Tibial nerve (tissue), 4 donors: ENCODE results near the gene SOS1. TPM values are rescaled to one million over a fixed set of nuclear protein-coding genes. Genes with fewer than 3 reads are reported as not detected.

Source experiments
- DNase-seq, 2 donors: peaks; one replicate each; pipeline ENCODE4 v3.0.0-alpha.2; 2019; ENCODE audit warnings: low spot score in 2 of 2
- H3K27ac ChIP-seq, 4 donors: fragments of 200-600 bp; sonication (generic) in 3 of 4; one replicate each; pipeline ENCODE4 v1.5.1; 2017 to 2019; ENCODE audit warnings: mild to moderate bottlenecking in 1 of 4
- H3K27me3 ChIP-seq, 2 donors: fragments of 200-600 bp; sonication (generic) in 1 of 2; one replicate each; pipeline versions ENCODE4 v1.5.1 to v1.6.0; 2017 to 2019
- H3K36me3 ChIP-seq, 3 donors: fragments of 200-600 bp; sonication (generic); one replicate each; pipeline ENCODE4 v1.5.1; 2018 to 2019
- H3K4me1 ChIP-seq, 4 donors: fragments of 200-600 bp; sonication (generic) in 3 of 4; one replicate each; pipeline ENCODE4 v1.5.1; 2017 to 2019
- H3K4me3 ChIP-seq, 4 donors: fragments of 200-600 bp; sonication (generic) in 3 of 4; one replicate each; pipeline ENCODE4 v1.5.1; 2017 to 2019; ENCODE audit warnings: mild to moderate bottlenecking in 1 of 4, moderate library complexity in 1 of 4
- H3K9me3 ChIP-seq, 4 donors: fragments of 200-600 bp; sonication (generic) in 3 of 4; one replicate each; pipeline ENCODE4 v1.5.1; 2017 to 2019
- EP300 ChIP-seq, 2 donors: sonication (generic); formaldehyde crosslinking; IDR thresholded peaks; one replicate each; pipeline ENCODE4 v1.6.1; 2017; ENCODE audit warnings: antibody characterized with exemption in 2 of 2, mild to moderate bottlenecking in 1 of 2
- POLR2A ChIP-seq, 2 donors: fragments of 450-650 bp; IDR thresholded peaks; one replicate each; pipeline ENCODE4 v1.6.1; 2017; ENCODE audit warnings: antibody characterized with exemption in 2 of 2, mild to moderate bottlenecking in 2 of 2, moderate library complexity in 2 of 2
- WGBS, 2 donors: methylation state at CpG; one replicate each; pipeline ENCODE4 v1.1.5; 2018; 5-methylcytosine and 5-hydroxymethylcytosine counted together
- total RNA-seq, 4 donors: library from RNA; depleted of rRNA; stranded (reverse); fragments of >200 nt; gene quantifications; one replicate each; pipeline ENCODE4 v1.1.0, GENCODE V29; 2016
- TF ChIP-seq, protein P1 (sequence below), 5 experiments: fragments of 200-600 bp in 3 of 5; fragments of 450-650 bp in 2 of 5; sonication (generic) in 3 of 5; IDR thresholded peaks; one replicate each; pipeline ENCODE4 v1.5.1; 2016 to 2019; ENCODE audit warnings: antibody characterized with exemption in 5 of 5, mild to moderate bottlenecking in 3 of 5, moderate library complexity in 2 of 5

SOS1 gene
- total RNA-seq, 4 donors from 2014 or later, result 18.6 to 27.3 (median 23.4) TPM

DNA sequence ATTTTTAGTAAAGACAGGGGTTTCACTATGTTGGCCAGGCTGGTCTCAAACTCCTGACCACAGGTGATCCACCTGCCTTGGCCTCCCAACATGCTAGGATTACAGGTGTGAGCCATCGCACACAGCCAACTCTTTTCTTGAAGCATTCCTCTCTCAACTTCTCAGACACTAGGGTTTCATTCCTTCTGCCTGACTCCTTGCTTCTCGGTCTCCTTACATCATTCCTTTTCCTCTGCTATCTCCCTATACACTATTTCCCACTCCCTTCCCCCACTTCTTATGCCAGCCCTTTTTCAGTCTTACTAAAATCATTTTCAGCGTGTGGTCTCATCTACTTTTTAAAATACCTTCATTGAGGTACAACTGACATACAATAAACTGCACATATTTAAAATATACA, 6.1 kb downstream of the SOS1 start:
- Histone ChIP-seq H3K36me3 (peaks cover 0 to 13% (median 0%) of the 10 kb centered on the region in 3 donors), H3K4me3 (no peak overlapping the region), H3K9me3 (no peaks in the 10 kb centered on the region), H3K4me1 (peaks cover 0 to 55% (median 24%) of the 10 kb centered on the region in 4 donors), H3K27ac (no peak overlapping the region), H3K27me3 (no peaks in the 10 kb centered on the region)
- no peak for DNase-seq
- WGBS, 2 donors, result 93 to 95% methylated on average over 3 of the region's 3 CpGs
- TF ChIP-seq, protein P1, sequence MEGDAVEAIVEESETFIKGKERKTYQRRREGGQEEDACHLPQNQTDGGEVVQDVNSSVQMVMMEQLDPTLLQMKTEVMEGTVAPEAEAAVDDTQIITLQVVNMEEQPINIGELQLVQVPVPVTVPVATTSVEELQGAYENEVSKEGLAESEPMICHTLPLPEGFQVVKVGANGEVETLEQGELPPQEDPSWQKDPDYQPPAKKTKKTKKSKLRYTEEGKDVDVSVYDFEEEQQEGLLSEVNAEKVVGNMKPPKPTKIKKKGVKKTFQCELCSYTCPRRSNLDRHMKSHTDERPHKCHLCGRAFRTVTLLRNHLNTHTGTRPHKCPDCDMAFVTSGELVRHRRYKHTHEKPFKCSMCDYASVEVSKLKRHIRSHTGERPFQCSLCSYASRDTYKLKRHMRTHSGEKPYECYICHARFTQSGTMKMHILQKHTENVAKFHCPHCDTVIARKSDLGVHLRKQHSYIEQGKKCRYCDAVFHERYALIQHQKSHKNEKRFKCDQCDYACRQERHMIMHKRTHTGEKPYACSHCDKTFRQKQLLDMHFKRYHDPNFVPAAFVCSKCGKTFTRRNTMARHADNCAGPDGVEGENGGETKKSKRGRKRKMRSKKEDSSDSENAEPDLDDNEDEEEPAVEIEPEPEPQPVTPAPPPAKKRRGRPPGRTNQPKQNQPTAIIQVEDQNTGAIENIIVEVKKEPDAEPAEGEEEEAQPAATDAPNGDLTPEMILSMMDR (IDR thresholded peaks at IDR 0.05), result no peak
- TF ChIP-seq EP300 (IDR thresholded peaks at IDR 0.05), result no peak
- TF ChIP-seq POLR2A (IDR thresholded peaks at IDR 0.05), result no peak

DNA sequence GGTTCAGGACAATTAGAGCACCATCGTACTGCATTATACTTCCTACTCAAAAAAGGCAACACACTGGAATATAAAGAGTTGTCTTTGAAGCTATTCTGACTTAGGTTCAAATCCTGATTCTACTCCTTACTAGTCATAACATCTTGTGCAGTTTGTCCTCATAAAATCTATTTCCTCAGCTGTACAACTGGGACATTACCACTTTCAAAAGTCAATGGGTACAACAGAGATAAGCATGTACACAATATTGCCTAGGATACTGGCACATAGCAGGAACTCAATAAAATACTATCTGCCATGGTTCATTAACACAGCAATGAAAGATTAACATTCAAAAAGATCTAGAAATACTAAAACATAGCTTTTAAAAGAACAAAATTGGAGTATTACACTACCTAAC, 11.3 kb downstream of the SOS1 start:
- H3K9me3 ChIP-seq, result no peaks in the 10 kb centered on the region
- WGBS, 2 donors, result 85 to 91% methylated on average over 1 of the region's 1 CpG
- no peak overlapping the region for H3K27ac ChIP-seq
- TF ChIP-seq, protein P1 (IDR thresholded peaks at IDR 0.05), result no peak
- no peak for TF ChIP-seq POLR2A (IDR thresholded peaks at IDR 0.05)
- TF ChIP-seq EP300 (IDR thresholded peaks at IDR 0.05), result no peak
- no peak overlapping the region for H3K4me3 ChIP-seq
- H3K36me3 ChIP-seq, result peaks cover 0 to 13% (median 0%) of the 10 kb centered on the region in 3 donors
- no peaks in the 10 kb centered on the region for H3K27me3 ChIP-seq
- peaks cover 0 to 41% (median 7%) of the 10 kb centered on the region in 4 donors for H3K4me1 ChIP-seq
- no peak for DNase-seq

DNA sequence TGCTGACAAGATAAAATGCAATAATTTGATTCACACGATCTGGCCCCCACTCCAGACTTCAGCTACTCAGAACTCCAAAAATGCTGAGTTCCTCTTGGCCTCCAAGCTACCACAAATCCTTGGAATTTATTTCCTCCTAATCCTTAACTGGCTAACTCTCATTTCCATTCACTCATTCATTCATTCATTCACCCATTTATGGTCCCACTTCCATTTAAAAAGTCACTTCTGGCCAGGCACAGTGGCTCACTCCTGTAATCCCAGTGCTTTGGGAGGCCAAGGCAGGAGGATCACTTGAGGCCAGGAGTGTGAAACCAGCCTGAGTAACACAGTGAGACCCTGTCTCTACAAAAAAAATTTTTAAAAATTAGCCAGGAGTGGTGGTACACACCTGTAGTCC, 12.5 kb downstream of the SOS1 start:
- peaks cover 0 to 13% (median 0%) of the 10 kb centered on the region in 3 donors for H3K36me3 ChIP-seq
- H3K4me1 ChIP-seq, result peaks cover 0 to 31% (median 7%) of the 10 kb centered on the region in 4 donors
- H3K9me3 ChIP-seq, result no peaks in the 10 kb centered on the region
- 59 to 85% methylated on average over 1 of the region's 1 CpG for WGBS, 2 donors
- TF ChIP-seq POLR2A (IDR thresholded peaks at IDR 0.05) (no peak), EP300 (IDR thresholded peaks at IDR 0.05) (no peak)
- TF ChIP-seq, protein P1 (IDR thresholded peaks at IDR 0.05), result no peak
- no peak for DNase-seq
- H3K27me3 ChIP-seq, result no peaks in the 10 kb centered on the region
- H3K27ac ChIP-seq, result no peak overlapping the region
- no peak overlapping the region for H3K4me3 ChIP-seq

DNA sequence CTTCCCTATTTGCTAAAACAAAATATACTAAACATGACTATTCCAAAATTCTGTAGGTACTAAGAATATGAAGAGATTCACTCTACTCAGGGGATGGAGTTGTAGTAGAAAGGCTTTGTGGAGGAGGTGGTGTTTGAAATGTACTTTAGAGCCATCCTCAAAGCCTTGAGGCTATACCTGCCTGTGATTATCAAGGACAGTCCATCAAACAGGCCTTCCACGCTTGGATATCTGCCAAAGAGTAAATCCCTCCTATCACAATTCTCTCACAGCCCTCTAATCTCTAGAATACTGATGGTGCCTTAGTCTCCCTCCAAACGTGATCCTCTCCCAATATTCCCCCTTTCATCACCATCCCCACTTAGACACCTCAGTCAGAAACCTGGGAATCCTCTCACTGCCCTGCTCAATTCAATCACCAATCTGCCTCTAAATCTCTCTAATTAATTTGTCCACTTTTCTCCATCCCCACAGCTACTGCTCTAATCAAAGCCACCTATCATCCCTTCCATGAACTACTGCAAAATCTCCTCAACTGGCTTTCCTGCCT, 13.1 kb downstream of the SOS1 start:
- Histone ChIP-seq H3K4me1 (peaks cover 0 to 30% (median 7%) of the 10 kb centered on the region in 4 donors), H3K27me3 (no peaks in the 10 kb centered on the region), H3K27ac (no peak overlapping the region), H3K36me3 (peaks cover 0 to 11% (median 0%) of the 10 kb centered on the region in 3 donors), H3K4me3 (no peak overlapping the region), H3K9me3 (no peaks in the 10 kb centered on the region)
- DNase-seq, result no peak
- TF ChIP-seq EP300 (IDR thresholded peaks at IDR 0.05) (no peak), POLR2A (IDR thresholded peaks at IDR 0.05) (no peak)
- TF ChIP-seq, protein P1 (IDR thresholded peaks at IDR 0.05), result no peak
- WGBS, 2 donors, result 49 to 72% methylated on average over 2 of the region's 2 CpGs

DNA sequence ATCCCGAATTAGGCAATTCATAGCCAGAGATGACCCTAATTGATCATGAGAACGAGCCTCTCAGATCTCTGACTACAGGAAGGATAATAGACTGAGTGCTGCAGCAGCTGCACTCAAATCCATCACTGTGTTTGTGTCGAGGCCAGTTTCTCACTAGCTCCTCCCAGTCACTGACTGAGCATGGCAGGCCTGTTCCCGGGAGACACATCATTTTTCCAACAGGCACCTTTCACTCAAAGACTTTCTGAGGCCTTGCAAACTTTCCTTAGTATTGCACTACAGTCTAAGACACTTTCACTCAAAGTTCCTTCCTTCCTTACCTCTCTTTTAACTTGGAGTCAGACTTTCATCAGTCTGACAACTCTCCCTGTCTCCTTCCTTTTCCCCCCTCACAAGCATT, 13.7 kb downstream of the SOS1 start:
- Histone ChIP-seq H3K4me1 (peaks cover 0 to 28% (median 7%) of the 10 kb centered on the region in 4 donors), H3K27me3 (no peaks in the 10 kb centered on the region), H3K4me3 (no peak overlapping the region), H3K36me3 (peaks cover 0 to 5% (median 0%) of the 10 kb centered on the region in 3 donors), H3K9me3 (no peaks in the 10 kb centered on the region), H3K27ac (no peak overlapping the region)
- DNase-seq, result no peak
- WGBS, 2 donors, result 20 to 29% methylated on average over 4 of the region's 4 CpGs
- TF ChIP-seq POLR2A (IDR thresholded peaks at IDR 0.05) (no peak), EP300 (IDR thresholded peaks at IDR 0.05) (no peak)
- TF ChIP-seq, protein P1 (IDR thresholded peaks at IDR 0.05), result no peak
